ENCODE data around the gene MTHFD2L. TPM values are rescaled to one million over a fixed set of nuclear protein-coding genes. Genes with fewer than 3 reads are reported as not detected.
A peak's percentile ranks its signal among the peaks of the same experiment; 100 is the strongest.

MTHFD2L gene
- total and polyA plus RNA-seq, 2 donors from 2014 or later = 12.3 to 16.3 TPM

DNA sequence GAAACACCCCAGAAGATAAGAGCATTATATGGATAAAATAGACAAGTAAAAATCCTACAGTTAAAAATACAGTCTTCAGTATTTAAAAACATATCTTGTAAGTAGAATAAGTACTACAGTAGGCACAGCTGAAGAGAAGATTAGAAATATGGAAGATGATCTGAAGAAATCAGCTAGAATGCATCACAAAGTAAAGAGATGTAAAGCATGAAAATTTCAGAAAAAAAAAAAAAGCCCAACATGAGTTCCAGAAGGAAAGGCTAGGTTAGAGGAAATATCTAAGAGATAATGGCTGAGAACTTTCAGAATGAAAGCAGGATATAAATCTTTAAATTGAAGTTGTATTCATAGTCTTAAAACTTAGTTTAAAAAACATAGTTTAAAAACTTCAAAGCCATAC lies 171.4 kb downstream of the MTHFD2L start:
- no peaks in the 10 kb centered on the region for H3K4me1 ChIP-seq (ENCODE audit: control insufficient read depth in 2 of 3, insufficient read depth in 2 of 3, low read depth in 1 of 3, low read length in 3 of 3)
- H3K9me3 ChIP-seq (ENCODE audit: control insufficient read depth in 2 of 3, insufficient read depth in 1 of 3, low read length in 3 of 3) = no peaks in the 10 kb centered on the region
- H3K27ac ChIP-seq (ENCODE audit: low read depth in 2 of 2, low read length in 2 of 2) = no peak overlapping the region
- DNase-seq = no peak
- H3K36me3 ChIP-seq (ENCODE audit: control insufficient read depth in 2 of 3, insufficient read depth in 3 of 3, low read length in 3 of 3) = no peaks in the 10 kb centered on the region
- no peak overlapping the region for H3K9ac ChIP-seq (ENCODE audit: low read length in 3 of 3)
- TF ChIP-seq, protein P1, sequence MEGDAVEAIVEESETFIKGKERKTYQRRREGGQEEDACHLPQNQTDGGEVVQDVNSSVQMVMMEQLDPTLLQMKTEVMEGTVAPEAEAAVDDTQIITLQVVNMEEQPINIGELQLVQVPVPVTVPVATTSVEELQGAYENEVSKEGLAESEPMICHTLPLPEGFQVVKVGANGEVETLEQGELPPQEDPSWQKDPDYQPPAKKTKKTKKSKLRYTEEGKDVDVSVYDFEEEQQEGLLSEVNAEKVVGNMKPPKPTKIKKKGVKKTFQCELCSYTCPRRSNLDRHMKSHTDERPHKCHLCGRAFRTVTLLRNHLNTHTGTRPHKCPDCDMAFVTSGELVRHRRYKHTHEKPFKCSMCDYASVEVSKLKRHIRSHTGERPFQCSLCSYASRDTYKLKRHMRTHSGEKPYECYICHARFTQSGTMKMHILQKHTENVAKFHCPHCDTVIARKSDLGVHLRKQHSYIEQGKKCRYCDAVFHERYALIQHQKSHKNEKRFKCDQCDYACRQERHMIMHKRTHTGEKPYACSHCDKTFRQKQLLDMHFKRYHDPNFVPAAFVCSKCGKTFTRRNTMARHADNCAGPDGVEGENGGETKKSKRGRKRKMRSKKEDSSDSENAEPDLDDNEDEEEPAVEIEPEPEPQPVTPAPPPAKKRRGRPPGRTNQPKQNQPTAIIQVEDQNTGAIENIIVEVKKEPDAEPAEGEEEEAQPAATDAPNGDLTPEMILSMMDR (IDR thresholded peaks at IDR 0.05; ENCODE audit: borderline replicate concordance, extremely low read depth, insufficient read depth) = no peak
- no peak overlapping the region for H3K4me3 ChIP-seq (ENCODE audit: low read length in 3 of 3)
- no peaks in the 10 kb centered on the region for H3K27me3 ChIP-seq (ENCODE audit: control insufficient read depth, insufficient read depth, low read length)
- intact Hi-C loops (cut with DNase I) = no loop called here
- FAIRE-seq = no peak

DNA sequence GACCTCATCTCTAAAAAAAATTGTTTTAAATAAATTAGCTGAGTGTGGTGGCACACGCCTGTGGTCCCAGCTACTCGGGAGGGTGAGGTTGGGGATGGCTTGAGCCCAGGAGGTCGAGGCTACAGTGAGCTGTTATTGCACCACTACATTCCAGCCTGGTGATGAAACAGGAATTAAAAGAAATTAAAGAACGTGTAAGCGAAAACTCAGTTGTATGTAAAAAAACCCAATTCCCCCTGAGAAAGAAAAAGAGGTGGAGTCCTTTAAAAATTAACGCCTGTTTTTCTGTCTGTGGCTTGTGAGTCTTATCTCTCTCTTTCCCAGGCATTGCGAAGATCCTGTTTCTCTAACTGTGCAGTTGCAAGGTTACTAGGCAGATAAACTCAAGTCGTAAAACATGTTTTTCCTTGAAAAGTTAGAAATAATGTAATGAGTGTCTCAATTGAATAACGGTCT lies 172.4 kb downstream of the MTHFD2L start:
- Histone ChIP-seq H3K27ac (ENCODE audit: low read depth in 2 of 2, low read length in 2 of 2) (no peak overlapping the region), H3K36me3 (ENCODE audit: control insufficient read depth in 2 of 3, insufficient read depth in 3 of 3, low read length in 3 of 3) (no peaks in the 10 kb centered on the region), H3K4me1 (ENCODE audit: control insufficient read depth in 2 of 3, insufficient read depth in 2 of 3, low read depth in 1 of 3, low read length in 3 of 3) (no peaks in the 10 kb centered on the region), H3K9me3 (ENCODE audit: control insufficient read depth in 2 of 3, insufficient read depth in 1 of 3, low read length in 3 of 3) (no peaks in the 10 kb centered on the region), H3K27me3 (ENCODE audit: control insufficient read depth, insufficient read depth, low read length) (no peaks in the 10 kb centered on the region), H3K4me3 (ENCODE audit: low read length in 3 of 3) (no peak overlapping the region), H3K9ac (ENCODE audit: low read length in 3 of 3) (no peak overlapping the region)
- no peak for DNase-seq
- TF ChIP-seq, protein P1 (IDR thresholded peaks at IDR 0.05; ENCODE audit: borderline replicate concordance, extremely low read depth, insufficient read depth) = no peak
- no peak for FAIRE-seq
- intact Hi-C loops (cut with DNase I) = no loop called here

DNA sequence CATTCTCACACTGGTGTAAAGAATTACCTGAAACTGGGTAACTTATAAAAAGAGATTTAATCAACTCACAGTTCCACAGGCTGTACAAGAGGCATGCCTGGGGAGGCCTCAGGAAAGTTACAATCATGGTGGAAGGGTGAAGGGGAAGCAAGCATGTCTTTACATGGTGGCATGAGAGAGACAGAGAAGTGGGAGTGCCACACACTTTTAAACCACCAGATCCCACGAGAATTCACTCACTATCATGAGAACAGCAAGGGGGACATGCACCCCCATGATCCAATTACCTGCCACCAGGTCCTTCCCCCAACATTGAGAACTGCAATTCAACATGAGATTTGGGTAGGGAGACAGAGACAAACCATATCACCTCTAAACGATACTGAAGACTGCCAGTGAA lies 173.3 kb downstream of the MTHFD2L start:
- no peak overlapping the region for H3K4me3 ChIP-seq (ENCODE audit: low read length in 3 of 3)
- intact Hi-C loops (cut with DNase I) = no loop called here
- no peaks in the 10 kb centered on the region for H3K36me3 ChIP-seq (ENCODE audit: control insufficient read depth in 2 of 3, insufficient read depth in 3 of 3, low read length in 3 of 3)
- no peaks in the 10 kb centered on the region for H3K9me3 ChIP-seq (ENCODE audit: control insufficient read depth in 2 of 3, insufficient read depth in 1 of 3, low read length in 3 of 3)
- H3K4me1 ChIP-seq (ENCODE audit: control insufficient read depth in 2 of 3, insufficient read depth in 2 of 3, low read depth in 1 of 3, low read length in 3 of 3) = no peaks in the 10 kb centered on the region
- H3K9ac ChIP-seq (ENCODE audit: low read length in 3 of 3) = no peak overlapping the region
- no peak for DNase-seq
- no peaks in the 10 kb centered on the region for H3K27me3 ChIP-seq (ENCODE audit: control insufficient read depth, insufficient read depth, low read length)
- TF ChIP-seq, protein P1 (IDR thresholded peaks at IDR 0.05; ENCODE audit: borderline replicate concordance, extremely low read depth, insufficient read depth) = no peak
- H3K27ac ChIP-seq (ENCODE audit: low read depth in 2 of 2, low read length in 2 of 2) = no peak overlapping the region
- FAIRE-seq = no peak

DNA sequence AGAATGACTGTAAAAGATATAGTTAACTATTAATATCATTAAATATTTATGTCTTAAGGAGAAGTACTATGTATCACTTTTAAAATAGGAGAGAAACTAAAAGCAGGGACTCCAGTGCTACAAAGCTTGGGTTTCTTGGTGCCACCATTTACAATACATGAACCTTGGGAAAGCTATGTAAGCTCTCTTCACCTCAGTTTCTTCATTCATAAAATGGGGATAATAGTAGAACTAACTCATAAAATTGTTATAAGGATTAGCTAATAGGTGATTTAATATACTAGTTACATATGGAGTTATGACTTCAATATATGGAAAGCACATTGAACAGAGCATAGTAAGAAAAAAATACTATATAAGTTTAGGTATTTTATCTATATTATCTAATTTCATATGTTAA lies 174.0 kb downstream of the MTHFD2L start:
- Histone ChIP-seq H3K27me3 (ENCODE audit: control insufficient read depth, insufficient read depth, low read length) (no peaks in the 10 kb centered on the region), H3K4me3 (ENCODE audit: low read length in 3 of 3) (no peak overlapping the region), H3K9me3 (ENCODE audit: control insufficient read depth in 2 of 3, insufficient read depth in 1 of 3, low read length in 3 of 3) (no peaks in the 10 kb centered on the region), H3K9ac (ENCODE audit: low read length in 3 of 3) (no peak overlapping the region), H3K27ac (ENCODE audit: low read depth in 2 of 2, low read length in 2 of 2) (no peak overlapping the region), H3K4me1 (ENCODE audit: control insufficient read depth in 2 of 3, insufficient read depth in 2 of 3, low read depth in 1 of 3, low read length in 3 of 3) (no peaks in the 10 kb centered on the region), H3K36me3 (ENCODE audit: control insufficient read depth in 2 of 3, insufficient read depth in 3 of 3, low read length in 3 of 3) (no peaks in the 10 kb centered on the region)
- TF ChIP-seq, protein P1 (IDR thresholded peaks at IDR 0.05; ENCODE audit: borderline replicate concordance, extremely low read depth, insufficient read depth) = no peak
- DNase-seq (no peak), FAIRE-seq (peak; percentile 66)
- intact Hi-C loops (cut with DNase I) = no loop called here

All from kidney (tissue), 14 donors.